ENCODE data around the gene HSPBP1. TPM values are rescaled to one million over a fixed set of nuclear protein-coding genes. Genes with fewer than 3 reads are reported as not detected.

HSPBP1 gene
- total and polyA plus RNA-seq, 2 of the 13 experiments (the other 11 are each of a cell fraction or from before 2014, with no cell fraction given), result 22.3 to 33.7 TPM

GRCh38 chr19:55324662-55325061 is 44.8 kb upstream of the HSPBP1 start:
- BruUV-seq (replicated peaks), result no TSS peak
- Histone ChIP-seq H2AFZ (ENCODE audit: low read length) (no peak overlapping the region), H3K4me2 (ENCODE audit: low read depth, low read length) (no peak overlapping the region; the same call in 1 of the 2 replicates), H3K79me2 (ENCODE audit: insufficient read depth, low read length) (no peaks in the 10 kb centered on the region), H3K36me3 (replicated peaks in 1 of 2; ENCODE audit: control insufficient read depth in 1 of 2, insufficient read depth in 2 of 2, low read length in 2 of 2) (no peaks in the 10 kb centered on the region), H4K20me1 (ENCODE audit: insufficient read depth, low read length) (no peaks in the 10 kb centered on the region), H3K27ac (ENCODE audit: extremely low read length, insufficient read depth, low read length) (no peak overlapping the region), H3K27me3 (ENCODE audit: control insufficient read depth in 1 of 2, insufficient read depth in 2 of 2, low read length in 2 of 2) (no peaks in the 10 kb centered on the region; a peak in 1 of 5 replicates), H3K4me3 (replicated peaks in 1 of 3; ENCODE audit: insufficient read depth in 1 of 3, low read depth in 2 of 3, low read length in 3 of 3) (no peak overlapping the region), H3K9me3 (ENCODE audit: low read length) (no peaks in the 10 kb centered on the region), H3K4me1 (ENCODE audit: insufficient read depth, low read length) (peaks cover 55% of the 10 kb centered on the region), H3K9ac (ENCODE audit: insufficient read depth, low read depth, low read length) (no peak overlapping the region)
- no peak for FAIRE-seq
- CTCF ChIA-PET (ENCODE audit: low intra/inter-chr PET ratio, low total read pairs), result no interaction called here
- WGBS (ENCODE audit: low lambda C conversion rate), result 75% methylated on average over 6 of the region's 6 CpGs
- DNase-seq (ENCODE audit: low spot score), result no peak
- in situ Hi-C loops (cut with HindIII; ENCODE audit: extremely low pct_ligation_motif_present, low pct_unique_long_range_greater_than_20kb), result no loop called here
- POLR2A ChIA-PET, result no interaction called here
- ATAC-seq, result no peak
- TF ChIP-seq TGIF2 (CRISPR knock-in tag; IDR thresholded peaks at IDR 0.05), result no peak
- no peak for TF ChIP-seq ZNF205 (CRISPR knock-in tag; IDR thresholded peaks at IDR 0.05)
- no peak for TF ChIP-seq ETV5 (CRISPR knock-in tag; IDR thresholded peaks at IDR 0.05; ENCODE audit: borderline replicate concordance)
- TF ChIP-seq ZNF558 (CRISPR knock-in tag; IDR thresholded peaks at IDR 0.05; ENCODE audit: borderline replicate concordance), result no peak
- intact Hi-C loops (cut with micrococcal nuclease; ENCODE audit: unreplicated experiment), result no loop called here

GRCh38 chr19:55322204-55322885 is 42.4 kb upstream of the HSPBP1 start:
- H3K79me2 ChIP-seq (ENCODE audit: insufficient read depth, low read length), result no peaks in the 10 kb centered on the region
- no peak for DNase-seq (ENCODE audit: low spot score)
- H2AFZ ChIP-seq (ENCODE audit: low read length), result no peak overlapping the region
- FAIRE-seq, result no peak
- H3K9me3 ChIP-seq (ENCODE audit: low read length), result no peaks in the 10 kb centered on the region
- in situ Hi-C loops (cut with HindIII; ENCODE audit: extremely low pct_ligation_motif_present, low pct_unique_long_range_greater_than_20kb), result no loop called here
- ChIA-PET CTCF (ENCODE audit: low intra/inter-chr PET ratio, low total read pairs) (no interaction called here), POLR2A (interaction anchor here (1.8 to 2.1 kb wide), 3 partner anchors 12 to 21 kb away, joined by 6 to 11 read pairs (median 8); partner anchors contain the start of gene KMT5C)
- no peaks in the 10 kb centered on the region for H4K20me1 ChIP-seq (ENCODE audit: insufficient read depth, low read length)
- no peak overlapping the region for H3K4me3 ChIP-seq (replicated peaks in 1 of 3; ENCODE audit: insufficient read depth in 1 of 3, low read depth in 2 of 3, low read length in 3 of 3)
- H3K9ac ChIP-seq (ENCODE audit: insufficient read depth, low read depth, low read length), result no peak overlapping the region
- H3K27me3 ChIP-seq (ENCODE audit: control insufficient read depth in 1 of 2, insufficient read depth in 2 of 2, low read length in 2 of 2), result no peaks in the 10 kb centered on the region; a peak in 1 of 5 replicates
- no peak overlapping the region for H3K27ac ChIP-seq (ENCODE audit: extremely low read length, insufficient read depth, low read length)
- TF ChIP-seq MAFF (IDR thresholded peaks at IDR 0.05; ENCODE audit: low read depth, low read length), result no peak
- no peak for TF ChIP-seq ZNF205 (CRISPR knock-in tag; IDR thresholded peaks at IDR 0.05)
- no peak for TF ChIP-seq AHR (CRISPR knock-in tag; IDR thresholded peaks at IDR 0.05)
- TF ChIP-seq FIP1L1 (IDR thresholded peaks at IDR 0.05; ENCODE audit: borderline replicate concordance, insufficient read depth, low read depth, low read length), result no peak
- peak; percentile 65; the same call in 1 of the 2 replicates for TF ChIP-seq HNF4A (CRISPR knock-in tag; IDR thresholded peaks at IDR 0.05)
- peak; percentile 99 for TF ChIP-seq ZNF780A (CRISPR knock-in tag; IDR thresholded peaks at IDR 0.05)
- no peak for TF ChIP-seq ZNF777 (CRISPR knock-in tag; IDR thresholded peaks at IDR 0.05)
- no peak for TF ChIP-seq ZNF557 (CRISPR knock-in tag; IDR thresholded peaks at IDR 0.05)
- peak; percentile 20; the same call in 1 of the 2 replicates for TF ChIP-seq ZNF687 (CRISPR knock-in tag; IDR thresholded peaks at IDR 0.05)
- peak; percentile 76; the same call in 1 of the 2 replicates for TF ChIP-seq ZNF335 (CRISPR knock-in tag; IDR thresholded peaks at IDR 0.05)
- BruUV-seq (replicated peaks), result no TSS peak
- 30% methylated on average over 9 of the region's 12 CpGs for WGBS (ENCODE audit: low lambda C conversion rate)
- peak overlapping the region; percentile 62 for H3K4me2 ChIP-seq (ENCODE audit: low read depth, low read length)
- intact Hi-C loops (cut with micrococcal nuclease; ENCODE audit: unreplicated experiment), result no loop called here
- H3K4me1 ChIP-seq (ENCODE audit: insufficient read depth, low read length), result peaks cover 43% of the 10 kb centered on the region
- H3K36me3 ChIP-seq (replicated peaks in 1 of 2; ENCODE audit: control insufficient read depth in 1 of 2, insufficient read depth in 2 of 2, low read length in 2 of 2), result no peaks in the 10 kb centered on the region
- ATAC-seq, result peak; percentile 52

Measured in HepG2 (cell line).